ENCODE data around the gene CRLF3. TPM values are rescaled to one million over a fixed set of nuclear protein-coding genes. Genes with fewer than 3 reads are reported as not detected.
A peak's percentile ranks its signal among the peaks of the same experiment; 100 is the strongest.
"Not testable (repeated sequence)": the region's sequence is repeated elsewhere in the genome, so short reads cannot be mapped to it uniquely, and the experiment has no call there.

The CRLF3 gene
- total RNA-seq, 3 donors from 2014 or later = 45.2 to 46.9 (median 45.6) TPM

- no peaks in the 10 kb centered on the region for H3K9me3 Mint-ChIP-seq
- peaks cover 44% of the 10 kb centered on the region for H3K4me1 Mint-ChIP-seq (ENCODE audit: low read depth)
- DNase-seq = peak; percentile 14
- peaks cover 3% of the 10 kb centered on the region for H3K36me3 Mint-ChIP-seq (ENCODE audit: insufficient read depth)
- H3K4me3 Mint-ChIP-seq = peak overlapping the region; percentile 99
- ATAC-seq = peak; percentile 16 to 20
- H3K27me3 Mint-ChIP-seq (ENCODE audit: low read depth) = no peaks in the 10 kb centered on the region
These were observed 513 bp downstream of the CRLF3 start for GRCh38 chr17:30824002-30824355.

DNA sequence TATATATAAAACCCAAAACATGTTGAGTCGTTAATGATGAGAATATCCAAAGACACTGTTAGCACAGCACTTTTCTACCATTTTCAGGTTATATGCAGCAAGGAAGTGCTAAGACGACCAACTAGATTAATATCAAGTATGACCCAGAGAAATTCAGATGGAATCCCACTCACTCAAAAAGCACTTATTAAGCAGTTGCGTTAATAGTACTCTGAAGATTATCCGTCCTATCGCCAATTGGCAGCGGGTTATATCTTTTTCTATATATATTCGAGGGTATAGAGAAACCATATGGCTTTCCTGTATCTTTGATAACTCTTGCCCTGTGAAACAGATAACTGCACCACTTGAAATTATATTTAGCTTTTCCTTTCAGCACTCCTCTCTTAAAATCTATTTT, 1.1 kb downstream of the CRLF3 start:
- Mint-ChIP-seq H3K4me1 (ENCODE audit: low read depth) (peaks cover 50% of the 10 kb centered on the region), H3K9me3 (no peaks in the 10 kb centered on the region), H3K36me3 (ENCODE audit: insufficient read depth) (peaks cover 5% of the 10 kb centered on the region), H3K27me3 (ENCODE audit: low read depth) (no peaks in the 10 kb centered on the region), H3K4me3 (peak overlapping the region; percentile 99)
- no peak for DNase-seq
- ATAC-seq = no peak

GRCh38 chr17:30822919-30823318, 1.6 kb downstream of the CRLF3 start:
- not testable (repeated sequence) for H3K36me3 Mint-ChIP-seq (ENCODE audit: insufficient read depth); DNase-seq; H3K9me3 Mint-ChIP-seq; H3K27me3 Mint-ChIP-seq (ENCODE audit: low read depth); ATAC-seq
- peak overlapping the region; percentile 99 for H3K4me3 Mint-ChIP-seq
- H3K4me1 Mint-ChIP-seq (ENCODE audit: low read depth) = peaks cover 51% of the 10 kb centered on the region

DNA sequence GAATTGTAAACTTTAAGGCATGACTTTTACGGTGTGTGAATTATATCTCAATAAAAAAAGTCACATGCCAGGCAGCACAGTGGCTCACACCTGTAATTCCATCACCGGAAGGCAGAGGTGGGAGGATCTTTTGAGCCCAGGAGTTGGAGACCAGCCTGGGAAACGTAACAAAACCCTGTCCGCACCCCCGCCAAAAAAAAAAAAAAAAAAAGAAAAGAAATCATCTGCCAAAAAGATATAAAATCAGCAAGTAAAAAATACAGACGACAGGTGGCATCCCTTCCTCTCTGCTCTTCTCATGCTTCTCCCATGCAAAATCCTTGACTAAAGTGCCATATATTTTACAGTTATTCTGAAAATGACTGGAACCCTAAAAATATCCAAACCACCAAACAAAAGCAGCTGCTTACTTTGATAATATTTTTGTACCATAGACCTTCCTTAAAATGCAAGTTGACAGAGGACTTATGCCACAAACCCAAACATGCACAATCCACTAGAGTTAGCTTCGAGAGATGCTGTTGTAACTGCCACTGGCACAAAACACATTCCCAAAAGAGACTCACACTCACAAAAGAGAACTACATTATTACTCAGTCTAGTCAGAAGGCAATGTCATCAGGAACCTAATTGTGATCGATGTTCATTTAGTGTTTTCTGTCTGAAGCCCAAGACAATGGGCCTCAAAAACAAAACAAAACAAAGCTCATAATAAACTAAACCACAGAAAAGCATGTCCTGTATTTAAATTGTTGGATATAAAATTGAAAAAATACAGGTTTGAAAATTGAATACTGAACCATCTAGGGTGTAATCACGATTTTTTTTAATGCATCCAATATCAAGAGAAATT, 2.4 kb downstream of the CRLF3 start:
- peaks cover 51% of the 10 kb centered on the region for H3K4me1 Mint-ChIP-seq (ENCODE audit: low read depth)
- H3K36me3 Mint-ChIP-seq (ENCODE audit: insufficient read depth) = peaks cover 5% of the 10 kb centered on the region

GRCh38 chr17:30819971-30820705, 4.4 kb downstream of the CRLF3 start:
- Mint-ChIP-seq H3K36me3 (ENCODE audit: insufficient read depth) (peaks cover 5% of the 10 kb centered on the region), H3K4me1 (ENCODE audit: low read depth) (peaks cover 55% of the 10 kb centered on the region), H3K9me3 (no peaks in the 10 kb centered on the region), H3K4me3 (peak overlapping the region; percentile 99), H3K27me3 (ENCODE audit: low read depth) (no peaks in the 10 kb centered on the region)
- DNase-seq (no peak), ATAC-seq (no peak)

More for the DNA sequence above, 2.4 kb downstream of the CRLF3 start:
- Mint-ChIP-seq H3K27me3 (ENCODE audit: low read depth) (no peaks in the 10 kb centered on the region), H3K4me3 (peak overlapping the region; percentile 99), H3K9me3 (no peaks in the 10 kb centered on the region)
- no peak for ATAC-seq
- no peak for DNase-seq

GRCh38 chr17:30816165-30816564, 8.3 kb downstream of the CRLF3 start:
- Mint-ChIP-seq H3K27me3 (ENCODE audit: low read depth) (no peaks in the 10 kb centered on the region), H3K4me3 (no peak overlapping the region), H3K9me3 (no peaks in the 10 kb centered on the region), H3K4me1 (ENCODE audit: low read depth) (peaks cover 60% of the 10 kb centered on the region), H3K36me3 (ENCODE audit: insufficient read depth) (peaks cover 8% of the 10 kb centered on the region)
- ATAC-seq = no peak
- DNase-seq = no peak

DNA sequence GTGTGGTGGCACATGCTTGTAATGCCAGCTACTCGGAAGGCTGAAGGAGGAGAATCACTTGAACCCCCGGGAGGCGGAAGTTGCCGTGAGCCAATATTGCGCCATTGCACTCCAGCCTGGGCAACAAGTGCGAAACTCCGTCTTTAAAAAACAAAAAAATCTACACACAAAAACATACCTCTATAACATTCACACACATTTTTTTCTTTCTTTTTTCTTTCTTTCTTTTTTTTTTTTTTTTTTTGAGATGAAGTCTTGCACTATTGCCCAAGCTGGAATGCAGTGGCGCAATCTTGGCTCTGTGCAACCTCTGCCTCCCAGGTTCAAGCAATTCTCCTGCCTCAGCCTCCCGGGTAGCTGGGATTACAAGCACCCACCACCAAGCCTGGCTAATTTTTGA, 9.6 kb downstream of the CRLF3 start:
- H3K36me3 Mint-ChIP-seq (ENCODE audit: insufficient read depth); ATAC-seq; H3K4me3 Mint-ChIP-seq; H3K27me3 Mint-ChIP-seq (ENCODE audit: low read depth); DNase-seq; H3K9me3 Mint-ChIP-seq: not testable (repeated sequence)
- peaks cover 59% of the 10 kb centered on the region for H3K4me1 Mint-ChIP-seq (ENCODE audit: low read depth)

- H3K9me3 Mint-ChIP-seq; H3K27me3 Mint-ChIP-seq (ENCODE audit: low read depth); ATAC-seq; DNase-seq; H3K4me3 Mint-ChIP-seq: not testable (repeated sequence)
- Mint-ChIP-seq H3K4me1 (ENCODE audit: low read depth) (peaks cover 59% of the 10 kb centered on the region), H3K36me3 (ENCODE audit: insufficient read depth) (peaks cover 11% of the 10 kb centered on the region)
These were observed 10.3 kb downstream of the CRLF3 start for GRCh38 chr17:30814236-30814635.

GRCh38 chr17:30812218-30813177, 12.0 kb downstream of the CRLF3 start:
- Mint-ChIP-seq H3K4me1 (ENCODE audit: low read depth) (peaks cover 63% of the 10 kb centered on the region), H3K27me3 (ENCODE audit: low read depth) (no peaks in the 10 kb centered on the region), H3K9me3 (no peaks in the 10 kb centered on the region), H3K4me3 (peak overlapping the region; percentile 14), H3K36me3 (ENCODE audit: insufficient read depth) (peaks cover 5% of the 10 kb centered on the region)
- ATAC-seq (peak; percentile 75 to 79), DNase-seq (no peak)

GRCh38 chr17:30809867-30810266, 14.6 kb downstream of the CRLF3 start:
- Mint-ChIP-seq H3K9me3 (no peaks in the 10 kb centered on the region), H3K4me3 (peak overlapping the region; percentile 74), H3K27me3 (ENCODE audit: low read depth) (no peaks in the 10 kb centered on the region), H3K36me3 (ENCODE audit: insufficient read depth) (peaks cover 5% of the 10 kb centered on the region), H3K4me1 (ENCODE audit: low read depth) (peaks cover 68% of the 10 kb centered on the region)
- ATAC-seq (no peak), DNase-seq (no peak)

DNA sequence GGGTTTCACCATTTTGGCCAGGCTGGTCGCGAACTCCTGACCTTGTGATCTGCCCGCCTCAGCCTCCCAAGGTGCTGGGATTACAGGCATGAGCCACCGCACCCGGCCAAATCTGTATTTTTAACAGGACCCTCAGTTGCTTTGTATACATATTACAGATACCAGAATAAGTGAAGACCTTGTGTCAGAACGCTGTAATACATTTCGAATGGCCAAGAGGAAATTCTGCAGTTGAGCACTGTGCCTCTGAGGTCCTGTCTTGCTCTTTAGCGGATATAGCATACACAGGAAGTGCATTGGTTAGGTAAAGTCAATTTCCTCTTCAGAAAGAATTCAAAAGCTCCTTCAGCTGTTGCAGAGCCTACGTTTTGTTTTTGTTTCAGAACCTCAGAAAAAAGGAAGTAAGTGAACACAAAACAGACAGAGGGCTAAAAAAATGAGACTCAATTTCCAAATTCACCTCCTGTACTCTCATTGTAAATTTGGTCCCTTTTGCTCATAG, 15.7 kb downstream of the CRLF3 start:
- Mint-ChIP-seq H3K9me3 (no peaks in the 10 kb centered on the region), H3K27me3 (ENCODE audit: low read depth) (no peaks in the 10 kb centered on the region), H3K4me1 (ENCODE audit: low read depth) (peaks cover 74% of the 10 kb centered on the region), H3K4me3 (peak overlapping the region; percentile 74), H3K36me3 (ENCODE audit: insufficient read depth) (peaks cover 14% of the 10 kb centered on the region)
- ATAC-seq (peak; percentile 51 to 67), DNase-seq (peak; percentile 12)

DNA sequence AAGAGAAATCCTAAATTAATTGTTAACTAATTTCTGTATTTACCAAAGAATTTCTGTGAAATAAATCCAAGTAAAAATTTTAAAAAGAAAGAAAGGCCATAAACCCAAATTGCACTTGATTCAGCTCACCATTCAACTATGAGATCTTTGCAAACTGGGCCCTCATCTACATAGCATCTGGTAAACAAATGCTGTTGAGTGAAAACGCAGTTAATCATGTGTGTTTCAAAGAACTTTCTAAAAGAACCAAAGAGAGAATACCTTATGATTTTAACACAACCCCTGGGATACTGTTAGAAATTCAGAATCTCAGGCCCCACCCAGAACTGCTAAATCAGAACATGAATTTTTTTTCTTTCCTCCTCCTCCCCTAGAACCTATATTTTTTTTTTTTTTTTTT, 16.6 kb downstream of the CRLF3 start:
- DNase-seq = no peak
- Mint-ChIP-seq H3K36me3 (ENCODE audit: insufficient read depth) (peaks cover 21% of the 10 kb centered on the region), H3K27me3 (ENCODE audit: low read depth) (no peaks in the 10 kb centered on the region), H3K4me3 (peak overlapping the region; percentile 45), H3K4me1 (ENCODE audit: low read depth) (peaks cover 66% of the 10 kb centered on the region), H3K9me3 (no peaks in the 10 kb centered on the region)
- ATAC-seq = no peak

- no peak for DNase-seq
- H3K9me3 Mint-ChIP-seq = no peaks in the 10 kb centered on the region
- peaks cover 53% of the 10 kb centered on the region for H3K4me1 Mint-ChIP-seq (ENCODE audit: low read depth)
- H3K4me3 Mint-ChIP-seq = no peak overlapping the region
- H3K36me3 Mint-ChIP-seq (ENCODE audit: insufficient read depth) = peaks cover 28% of the 10 kb centered on the region
- H3K27me3 Mint-ChIP-seq (ENCODE audit: low read depth) = no peaks in the 10 kb centered on the region
- ATAC-seq = no peak
These were observed 18.5 kb downstream of the CRLF3 start for GRCh38 chr17:30805944-30806456.

GRCh38 chr17:30801671-30802070, 22.8 kb downstream of the CRLF3 start:
- ATAC-seq (no peak), DNase-seq (no peak)
- Mint-ChIP-seq H3K36me3 (ENCODE audit: insufficient read depth) (peaks cover 44% of the 10 kb centered on the region), H3K4me3 (no peak overlapping the region), H3K9me3 (no peaks in the 10 kb centered on the region), H3K4me1 (ENCODE audit: low read depth) (peaks cover 23% of the 10 kb centered on the region), H3K27me3 (ENCODE audit: low read depth) (no peaks in the 10 kb centered on the region)
